CD4-positive, alpha-beta T cell treated with Interleukin-10 for 1 hour (primary cell): ENCODE measurements around the gene AMZ2.
"Not testable (repeated sequence)": the region's sequence is repeated elsewhere in the genome, so short reads cannot be mapped to it uniquely, and the experiment has no call there.

ENCODE experiments used
- DNase-seq: peaks from one replicate; pipeline ENCODE4 v3.0.0-alpha.2; 2020

AMZ2 gene

GRCh38 chr17:68247445-68248198 is at the start of gene AMZ2:
Gene AMZ2 (plus strand): TSS chr17:68248043. CDS start chr17:68250188, 2,145 bp downstream.
- peak; percentile 97 for DNase-seq

GRCh38 chr17:68198931-68199836 is 48.7 kb upstream of the AMZ2 start:
- DNase-seq: no peak

- no peak for DNase-seq
Observed at GRCh38 chr17:68199837-68200688, 47.8 kb upstream of the AMZ2 start.

GRCh38 chr17:68200689-68201417 is 47.0 kb upstream of the AMZ2 start:
- DNase-seq: peak; percentile 76

GRCh38 chr17:68201418-68201771 is 46.4 kb upstream of the AMZ2 start:
- DNase-seq: not testable (repeated sequence)

- DNase-seq: not testable (repeated sequence)
Observed at GRCh38 chr17:68202321-68202720, 45.5 kb upstream of the AMZ2 start.

- peak; percentile 23 for DNase-seq
Observed at GRCh38 chr17:68204736-68205135, 43.1 kb upstream of the AMZ2 start.

GRCh38 chr17:68205251-68205807 is 42.5 kb upstream of the AMZ2 start:
- peak; percentile 92 for DNase-seq

- DNase-seq: peak; percentile 59
Observed at GRCh38 chr17:68205808-68206720, 41.8 kb upstream of the AMZ2 start.

GRCh38 chr17:68207651-68208253 is 40.1 kb upstream of the AMZ2 start:
- DNase-seq: no peak

- not testable (repeated sequence) for DNase-seq
Observed at GRCh38 chr17:68208651-68209050, 39.2 kb upstream of the AMZ2 start.

GRCh38 chr17:68209191-68209900 is 38.5 kb upstream of the AMZ2 start:
- DNase-seq: not testable (repeated sequence)

GRCh38 chr17:68210570-68211315 is 37.1 kb upstream of the AMZ2 start:
- no peak for DNase-seq

GRCh38 chr17:68213428-68214411 is 34.1 kb upstream of the AMZ2 start:
- DNase-seq: peak; percentile 9

GRCh38 chr17:68215453-68215852 is 32.4 kb upstream of the AMZ2 start:
- not testable (repeated sequence) for DNase-seq

- not testable (repeated sequence) for DNase-seq
Observed at GRCh38 chr17:68219429-68219828, 28.4 kb upstream of the AMZ2 start.

- not testable (repeated sequence) for DNase-seq
Observed at GRCh38 chr17:68220186-68220585, 27.7 kb upstream of the AMZ2 start.

GRCh38 chr17:68220786-68221185 is 27.1 kb upstream of the AMZ2 start:
- DNase-seq: not testable (repeated sequence)
